ENCODE data around the gene TMEM266.

- no peak for TF ChIP-seq CTCF (IDR thresholded peaks at IDR 0.05 in 8 of 11, conservative IDR thresholded peaks at IDR 0.05 in 3 of 11)
- no peak for TF ChIP-seq POLR2A (IDR thresholded peaks at IDR 0.05)
- TF ChIP-seq POLR2AphosphoS5 (IDR thresholded peaks at IDR 0.05): no peak
These were observed 41.9 kb downstream of the TMEM266 start for GRCh38 chr15:76101655-76102054.

All from spleen (tissue), 7 donors.